HL-60 (cell line): Measurements from ENCODE around the gene NAPEPLD.

Experiments
- CTCF ChIP-seq: IDR thresholded peaks from one replicate; pipeline ENCODE4 v1.5.1; 2011; ENCODE audit warnings: low read length, control low read depth, inconsistent platforms; ENCODE audit not compliant: insufficient read depth
- GABPA ChIP-seq: IDR thresholded peaks from 2 replicates; pipeline ENCODE4 v1.6.1; 2012; ENCODE audit warnings: low read depth
- POLR2AphosphoS5 ChIP-seq: IDR thresholded peaks from 2 replicates; pipeline ENCODE4 v1.6.1; 2012; ENCODE audit warnings: low read depth
- REST ChIP-seq: IDR thresholded peaks from 2 replicates; pipeline ENCODE4 v1.6.1; 2012; ENCODE audit warnings: low read depth; ENCODE audit not compliant: insufficient replicate concordance

- TF ChIP-seq CTCF, result no peak
- no peak for TF ChIP-seq GABPA
- peak; percentile 86 for TF ChIP-seq POLR2AphosphoS5
- TF ChIP-seq REST, result no peak
These were observed at the start of gene NAPEPLD for GRCh38 chr7:103148994-103149807.
